HG03457 (cell line): ENCODE results near the gene ZCCHC3.
"Not testable (repeated sequence)": the region's sequence is repeated elsewhere in the genome, so short reads cannot be mapped to it uniquely, and the experiment has no call there.

ENCODE experiments used
- ATAC-seq: cut with Tn5 transposase; IDR thresholded peaks from one replicate; pipeline ENCODE4 v1.9.1; 2021; ENCODE audit warnings: moderate number of reproducible peaks; ENCODE audit not compliant: unreplicated experiment

Gene ZCCHC3

GRCh38 chr20:297098-297924 is at the start of gene ZCCHC3:
ZCCHC3 (plus strand) TSS chr20:297570; CDS start chr20:297587, 17 bp downstream.
- ATAC-seq, result peak; percentile 69

GRCh38 chr20:251354-251753 is 46.0 kb upstream of the ZCCHC3 start:
- ATAC-seq, result no peak

- no peak for ATAC-seq
These were observed 44.6 kb upstream of the ZCCHC3 start for GRCh38 chr20:252801-253200.

- not testable (repeated sequence) for ATAC-seq
These were observed 43.9 kb upstream of the ZCCHC3 start for GRCh38 chr20:253447-253846.

- ATAC-seq, result no peak
These were observed 40.0 kb upstream of the ZCCHC3 start, which contains the start of gene DEFB132 for GRCh38 chr20:257419-257818. DEFB132 (plus strand) TSS chr20:257724; CDS start chr20:257779, 55 bp downstream.

GRCh38 chr20:258269-258858 is 39.0 kb upstream of the ZCCHC3 start:
- no peak for ATAC-seq

- no peak for ATAC-seq
These were observed 38.4 kb upstream of the ZCCHC3 start for GRCh38 chr20:258963-259362.

GRCh38 chr20:259981-260380 is 37.4 kb upstream of the ZCCHC3 start:
- no peak for ATAC-seq

GRCh38 chr20:263701-264100 is 33.7 kb upstream of the ZCCHC3 start:
- ATAC-seq, result no peak

- ATAC-seq, result no peak
These were observed 30.5 kb upstream of the ZCCHC3 start for GRCh38 chr20:266596-267562.

GRCh38 chr20:270517-270916 is 26.9 kb upstream of the ZCCHC3 start:
- no peak for ATAC-seq

GRCh38 chr20:271069-271468 is 26.3 kb upstream of the ZCCHC3 start:
- no peak for ATAC-seq

GRCh38 chr20:271528-271927 is 25.8 kb upstream of the ZCCHC3 start:
- no peak for ATAC-seq

- ATAC-seq, result no peak
These were observed 24.7 kb upstream of the ZCCHC3 start for GRCh38 chr20:272718-273117.

- ATAC-seq, result no peak
These were observed 23.5 kb upstream of the ZCCHC3 start for GRCh38 chr20:273884-274283.

- ATAC-seq, result no peak
These were observed 21.6 kb upstream of the ZCCHC3 start for GRCh38 chr20:275791-276190.

GRCh38 chr20:276620-277495 is 20.5 kb upstream of the ZCCHC3 start:
- ATAC-seq, result no peak

- ATAC-seq, result no peak
These were observed 19.9 kb upstream of the ZCCHC3 start for GRCh38 chr20:277496-277781.

GRCh38 chr20:278181-278580 is 19.2 kb upstream of the ZCCHC3 start:
- ATAC-seq, result no peak
